Upper lobe of left lung (tissue), 6 donors: ENCODE results near the gene USP34. TPM values are rescaled to one million over a fixed set of nuclear protein-coding genes. Genes with fewer than 3 reads are reported as not detected.

Source experiments
- ATAC-seq, 2 donors: fragments of 200-7000 bp; cut with Tn5 transposase; one replicate each; pipeline ENCODE4 v1.9.1; 2022; ENCODE audit warnings: mild to moderate bottlenecking in 2 of 2, moderate library complexity in 2 of 2; ENCODE audit not compliant: low FRiP score in 2 of 2
- DNase-seq, 2 donors: peaks; one replicate each; pipeline ENCODE4 v3.0.0-alpha.2; 2019 to 2020
- H3K27ac ChIP-seq, 4 donors: fragments of 200-600 bp; sonication (generic); one replicate each; pipeline ENCODE4 v1.5.1; 2016 to 2019
- H3K27me3 ChIP-seq, 4 donors: fragments of 200-600 bp; sonication (generic); one replicate each; pipeline ENCODE4 v1.5.1; 2017 to 2019
- H3K36me3 ChIP-seq, 4 donors: fragments of 200-600 bp; sonication (generic); one replicate each; pipeline ENCODE4 v1.5.1; 2016 to 2019
- H3K4me1 ChIP-seq, 4 donors: fragments of 200-600 bp; sonication (generic); one replicate each; pipeline ENCODE4 v1.5.1; 2018 to 2019
- H3K4me3 ChIP-seq, 4 donors: fragments of 200-600 bp; sonication (generic); one replicate each; pipeline ENCODE4 v1.5.1; 2017 to 2019; ENCODE audit warnings: mild to moderate bottlenecking in 2 of 4, moderate library complexity in 1 of 4
- H3K9me3 ChIP-seq, 4 donors: fragments of 200-600 bp; sonication (generic); one replicate each; pipeline ENCODE4 v1.5.1; 2018 to 2019
- CTCF ChIP-seq, 6 experiments: fragments of 450-650 bp in 4 of 6; fragments of 200-600 bp in 2 of 6; sonication (generic) in 2 of 6; IDR thresholded peaks; one replicate each; pipeline ENCODE4 v1.5.1; 2016 to 2019; ENCODE audit warnings: antibody characterized with exemption in 6 of 6
- EP300 ChIP-seq, 4 donors: sonication (generic); formaldehyde crosslinking; IDR thresholded peaks; one replicate each; pipeline ENCODE4 v1.5.1; 2017; ENCODE audit warnings: antibody characterized with exemption in 4 of 4, control low read depth in 2 of 4
- POLR2A ChIP-seq, 4 donors: fragments of 450-650 bp; IDR thresholded peaks; one replicate each; pipeline ENCODE4 v1.5.1; 2016 to 2017; ENCODE audit warnings: antibody characterized with exemption in 4 of 4, mild to moderate bottlenecking in 2 of 4
- POLR2AphosphoS5 ChIP-seq, 2 donors: sonication (generic); formaldehyde crosslinking; IDR thresholded peaks; one replicate each; pipeline ENCODE4 v1.5.1; 2017; ENCODE audit warnings: antibody characterized with exemption in 2 of 2
- WGBS, 2 donors: methylation state at CpG; one replicate each; pipeline ENCODE4 v1.1.5; 2017 to 2018; 5-methylcytosine and 5-hydroxymethylcytosine counted together
- total RNA-seq, 6 donors: library from RNA; depleted of rRNA in 4 of 6; stranded (reverse); fragments of >200 nt in 4 of 6; gene quantifications; one replicate each; pipeline versions ENCODE4 v1.1.0 to v1.2.1, GENCODE V29; 2016 to 2021
- donor health status: DM: no; HTN: no; CAD: no; lungs with moderate emphysema.
- donor health status: DM: no; HTN: yes; CAD: no; lungs with severe emphysema.

Gene USP34
- total RNA-seq, 6 donors from 2014 or later, result 73.8 to 223 (median 114) TPM

- H3K9me3 ChIP-seq, result no peaks in the 10 kb centered on the region
- peaks cover 39 to 57% (median 49%) of the 10 kb centered on the region in 4 donors for H3K4me1 ChIP-seq
- no peak overlapping the region for H3K4me3 ChIP-seq
- TF ChIP-seq POLR2AphosphoS5 (IDR thresholded peaks at IDR 0.05) (no peak), EP300 (IDR thresholded peaks at IDR 0.05) (no peak), POLR2A (IDR thresholded peaks at IDR 0.05) (no peak), CTCF (IDR thresholded peaks at IDR 0.05) (no peak)
- no peak overlapping the region for H3K27ac ChIP-seq
- no peaks in the 10 kb centered on the region for H3K36me3 ChIP-seq
- no peak for ATAC-seq
- no peak for DNase-seq
- no peaks in the 10 kb centered on the region for H3K27me3 ChIP-seq
- 77 to 90% methylated on average over 1 of the region's 1 CpG for WGBS, 2 donors
These were observed 35.6 kb downstream of the USP34 start for GRCh38 chr2:61435291-61435690.

- H3K27ac ChIP-seq, result no peak overlapping the region
- ATAC-seq (peak; percentile 65 to 77), DNase-seq (peak in 1 of 2 donors; percentile 70)
- no peaks in the 10 kb centered on the region for H3K9me3 ChIP-seq
- H3K27me3 ChIP-seq, result no peaks in the 10 kb centered on the region
- H3K4me1 ChIP-seq, result peaks cover 29 to 47% (median 39%) of the 10 kb centered on the region in 4 donors
- no peak overlapping the region for H3K4me3 ChIP-seq
- TF ChIP-seq EP300 (IDR thresholded peaks at IDR 0.05) (no peak), CTCF (IDR thresholded peaks at IDR 0.05) (no peak), POLR2A (IDR thresholded peaks at IDR 0.05) (no peak), POLR2AphosphoS5 (IDR thresholded peaks at IDR 0.05) (no peak)
- H3K36me3 ChIP-seq, result no peaks in the 10 kb centered on the region
These were observed 36.6 kb downstream of the USP34 start for GRCh38 chr2:61434314-61434713.

DNA sequence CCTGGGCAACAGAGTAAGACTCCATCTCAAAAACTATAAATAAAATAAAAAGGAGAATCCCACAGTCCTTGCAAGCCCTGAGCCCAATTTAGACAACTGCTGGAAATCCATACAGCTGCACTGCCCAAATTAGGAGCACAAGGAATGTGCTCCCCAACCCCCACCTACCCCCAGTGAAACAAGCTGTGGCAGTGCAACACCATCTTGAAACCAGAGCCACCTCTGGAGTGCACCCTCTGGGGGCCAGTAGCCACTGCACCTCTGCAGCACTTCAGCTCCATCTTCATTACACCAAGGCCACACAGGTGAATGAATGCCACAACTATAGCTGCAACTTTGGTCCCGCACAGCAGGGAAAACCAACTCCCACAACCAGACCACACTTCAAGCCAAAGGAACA is 37.3 kb downstream of the USP34 start:
- Histone ChIP-seq H3K9me3 (no peaks in the 10 kb centered on the region), H3K27ac (no peak overlapping the region), H3K4me1 (peaks cover 22 to 42% (median 34%) of the 10 kb centered on the region in 4 donors), H3K27me3 (no peaks in the 10 kb centered on the region), H3K4me3 (no peak overlapping the region), H3K36me3 (no peaks in the 10 kb centered on the region)
- no peak for TF ChIP-seq POLR2A (IDR thresholded peaks at IDR 0.05)
- no peak for TF ChIP-seq EP300 (IDR thresholded peaks at IDR 0.05)
- no peak for TF ChIP-seq CTCF (IDR thresholded peaks at IDR 0.05)
- TF ChIP-seq POLR2AphosphoS5 (IDR thresholded peaks at IDR 0.05), result no peak
- ATAC-seq, result peak; percentile 11 to 58
- 100% methylated on average over 1 of the region's 1 CpG; no CpG with 5 or more reads in 1 of the 2 donors for WGBS, 2 donors
- DNase-seq, result no peak

DNA sequence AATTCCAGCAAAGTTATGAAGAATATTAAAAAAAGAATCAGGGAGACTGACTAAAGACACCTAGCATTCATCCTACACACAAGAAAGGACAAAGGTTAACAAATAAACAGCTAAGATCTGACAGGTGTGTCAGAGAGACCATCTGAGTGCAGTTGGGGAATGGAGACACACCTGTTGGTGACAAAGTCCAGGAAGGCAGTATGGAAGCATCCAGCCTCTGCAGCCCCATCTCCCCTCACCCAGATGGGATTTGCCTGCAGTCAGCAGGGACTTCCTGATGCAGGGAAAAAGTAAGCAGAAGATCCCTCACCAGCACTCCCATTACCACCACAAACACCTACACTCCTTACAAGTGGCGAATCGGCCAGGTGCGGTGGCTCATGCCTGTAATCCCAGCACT is 37.9 kb downstream of the USP34 start:
- 93 to 100% methylated on average over 3 of the region's 3 CpGs for WGBS, 2 donors
- DNase-seq (no peak), ATAC-seq (no peak)
- Histone ChIP-seq H3K4me3 (no peak overlapping the region), H3K27ac (no peak overlapping the region), H3K36me3 (no peaks in the 10 kb centered on the region), H3K27me3 (no peaks in the 10 kb centered on the region), H3K4me1 (peaks cover 21 to 39% (median 35%) of the 10 kb centered on the region in 4 donors), H3K9me3 (no peaks in the 10 kb centered on the region)
- TF ChIP-seq EP300 (IDR thresholded peaks at IDR 0.05) (no peak), CTCF (IDR thresholded peaks at IDR 0.05) (no peak), POLR2A (IDR thresholded peaks at IDR 0.05) (no peak), POLR2AphosphoS5 (IDR thresholded peaks at IDR 0.05) (no peak)

DNA sequence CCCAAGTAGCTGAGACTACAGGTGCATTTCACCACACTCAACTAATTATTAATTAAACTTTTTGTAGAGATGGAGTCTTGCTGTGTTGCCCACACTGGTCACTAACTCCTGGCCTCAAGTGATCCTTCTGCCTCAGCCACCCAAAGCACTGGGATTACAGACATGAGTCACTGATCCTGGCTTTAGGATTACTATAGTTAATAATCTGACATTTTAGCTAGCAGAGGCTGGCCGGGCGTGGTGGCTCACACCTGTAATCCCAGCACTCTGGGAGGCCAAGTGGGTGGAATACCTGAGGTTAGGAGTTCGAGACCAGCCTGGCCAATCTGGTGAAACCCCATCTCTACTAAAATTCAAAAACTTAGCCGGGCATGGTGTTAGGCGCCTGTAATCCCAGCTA is 39.5 kb downstream of the USP34 start:
- 96 to 99% methylated on average over 5 of the region's 5 CpGs for WGBS, 2 donors
- TF ChIP-seq POLR2A (IDR thresholded peaks at IDR 0.05), result no peak
- TF ChIP-seq EP300 (IDR thresholded peaks at IDR 0.05), result no peak
- TF ChIP-seq POLR2AphosphoS5 (IDR thresholded peaks at IDR 0.05), result no peak
- TF ChIP-seq CTCF (IDR thresholded peaks at IDR 0.05), result no peak

More for the DNA sequence above, 39.5 kb downstream of the USP34 start:
- no peak for DNase-seq
- no peak for ATAC-seq
- Histone ChIP-seq H3K9me3 (no peaks in the 10 kb centered on the region), H3K27me3 (no peaks in the 10 kb centered on the region), H3K4me1 (peaks cover 18 to 38% (median 31%) of the 10 kb centered on the region in 4 donors), H3K4me3 (no peak overlapping the region), H3K36me3 (no peaks in the 10 kb centered on the region), H3K27ac (no peak overlapping the region)
